HEK293T (cell line): ENCODE measurements around the gene MOSMO.
A peak's percentile ranks its signal among the peaks of the same experiment; 100 is the strongest.

Experiments used
- CTCF ChIA-PET: fragments of 350-600 bp; formaldehyde crosslinking; extraction: SDS; loops from one replicate; lab custom pipeline; 2021; ENCODE audit warnings: antibody characterized with exemption, inconsistent platforms; lab: Yijun Ruan, JAX
- POLR2A ChIA-PET: fragments of 350-600 bp; formaldehyde crosslinking; extraction: SDS; loops from one replicate; lab custom pipeline; 2020; ENCODE audit warnings: antibody characterized with exemption, inconsistent platforms; lab: Yijun Ruan, JAX
- DNase-seq: peaks from one replicate; pipeline ENCODE4 v3.0.0; 2012; ENCODE audit warnings: mixed read lengths; ENCODE audit errors: extremely low spot score
- ARNT ChIP-seq: fragments of 450-650 bp; IDR thresholded peaks from 2 replicates; pipeline ENCODE4 v1.6.1; 2017; ENCODE audit warnings: mild to moderate bottlenecking
- BHLHE40 ChIP-seq: fragments of 450-650 bp; IDR thresholded peaks from 2 replicates; pipeline ENCODE4 v1.6.1; 2016; ENCODE audit warnings: mild to moderate bottlenecking, moderate library complexity, borderline replicate concordance
- CTBP1 ChIP-seq: fragments of 450-650 bp; IDR thresholded peaks from 2 replicates; pipeline ENCODE4 v1.6.1; 2016; ENCODE audit warnings: borderline replicate concordance
- ELF4 ChIP-seq: fragments of 450-650 bp; IDR thresholded peaks from 2 replicates; pipeline ENCODE4 v1.6.1; 2017; ENCODE audit warnings: antibody characterized with exemption
- FOXA1 ChIP-seq: fragments of 450-650 bp; IDR thresholded peaks from 2 replicates; pipeline ENCODE4 v1.6.1; 2016; ENCODE audit warnings: mild to moderate bottlenecking
- FOXK2 ChIP-seq: fragments of 450-650 bp; IDR thresholded peaks from 2 replicates; pipeline ENCODE4 v1.6.1; 2016; ENCODE audit warnings: mild to moderate bottlenecking
- FOXM1 ChIP-seq: fragments of 450-650 bp; IDR thresholded peaks from 2 replicates; pipeline ENCODE4 v1.6.1; 2017; ENCODE audit warnings: mild to moderate bottlenecking, borderline replicate concordance
- HDGF ChIP-seq: fragments of 450-650 bp; IDR thresholded peaks from 2 replicates; pipeline ENCODE4 v1.6.1; 2017; ENCODE audit warnings: antibody characterized with exemption, borderline replicate concordance
- L3MBTL2 ChIP-seq: fragments of 450-650 bp; conservative IDR thresholded peaks from 2 replicates; pipeline ENCODE4 v1.6.1; 2016; ENCODE audit warnings: mild to moderate bottlenecking
- LEF1 ChIP-seq: fragments of 450-650 bp; IDR thresholded peaks from 2 replicates; pipeline ENCODE4 v1.6.1; 2017; ENCODE audit warnings: mild to moderate bottlenecking, borderline replicate concordance
- NFRKB ChIP-seq: fragments of 450-650 bp; IDR thresholded peaks from 2 replicates; pipeline ENCODE4 v1.6.1; 2016; ENCODE audit warnings: mild to moderate bottlenecking, moderate library complexity
- PKNOX1 ChIP-seq: fragments of 450-650 bp; IDR thresholded peaks from 2 replicates; pipeline ENCODE4 v1.6.1; 2016
- SP1 ChIP-seq: fragments of 450-650 bp; IDR thresholded peaks from 2 replicates; pipeline ENCODE4 v1.6.1; 2017
- SUZ12 ChIP-seq: fragments of 450-650 bp; IDR thresholded peaks from 2 replicates; pipeline ENCODE4 v1.6.1; 2016; ENCODE audit warnings: mild to moderate bottlenecking
- TARDBP ChIP-seq: fragments of 450-650 bp; IDR thresholded peaks from 2 replicates; pipeline ENCODE4 v1.6.1; 2016
- ZNF384 ChIP-seq: fragments of 450-650 bp; IDR thresholded peaks from 2 replicates; pipeline ENCODE4 v1.6.1; 2016

MOSMO gene

DNA sequence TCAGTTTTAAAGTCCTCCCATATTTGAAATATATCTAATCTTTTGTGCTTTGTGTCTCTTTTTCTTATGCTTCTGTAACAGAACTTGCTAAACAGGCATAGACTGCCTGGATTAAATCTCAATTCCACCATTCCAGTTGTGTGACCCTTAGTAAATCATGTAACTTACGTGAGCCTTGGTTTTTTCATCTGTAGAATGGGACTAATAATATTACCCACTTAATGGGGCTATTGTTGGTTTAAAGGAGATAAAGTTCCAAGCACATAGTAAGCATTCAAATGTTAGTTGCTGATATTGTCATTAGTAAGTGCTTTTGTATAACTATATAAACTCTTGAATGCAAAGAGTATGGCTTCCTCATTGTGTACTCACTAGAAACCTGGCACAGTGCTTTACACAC lies 78.5 kb downstream of the MOSMO start:
- ChIA-PET CTCF (no interaction called here), POLR2A (no interaction called here)
- DNase-seq, result no peak
- TF ChIP-seq FOXK2, result no peak
- no peak for TF ChIP-seq PKNOX1
- TF ChIP-seq ELF4, result no peak
- TF ChIP-seq FOXA1, result no peak
- TF ChIP-seq CTBP1, result no peak
- TF ChIP-seq TARDBP, result no peak
- TF ChIP-seq ZNF384, result no peak

DNA sequence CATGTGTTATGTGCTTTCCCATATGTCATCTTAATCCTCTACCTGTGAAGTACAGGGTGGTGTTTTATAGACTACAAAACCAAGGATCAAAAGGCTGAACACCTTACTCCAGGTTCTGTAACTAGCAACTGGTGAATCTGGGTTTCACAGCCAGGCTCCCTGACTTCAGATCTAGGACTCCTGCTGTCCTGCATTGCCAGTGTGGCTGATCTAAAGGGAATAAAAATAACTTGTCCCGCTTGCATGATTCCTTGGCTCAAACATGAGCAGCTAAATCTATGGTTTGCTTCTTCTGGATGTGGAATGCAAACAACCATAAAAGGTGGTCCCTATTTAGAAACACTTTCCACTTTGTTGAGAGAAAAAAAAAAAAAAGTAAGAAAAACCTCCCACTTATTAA lies 80.7 kb downstream of the MOSMO start:
- ChIA-PET CTCF (interaction anchor here (0.6 to 1.0 kb wide), 3 partner anchors 11 to 53 kb away, joined by 4 to 8 read pairs (median 5); no protein-coding TSS in a partner anchor), POLR2A (no interaction called here)
- no peak for DNase-seq
- TF ChIP-seq ELF4 (no peak), SP1 (no peak), SUZ12 (no peak), TARDBP (no peak), L3MBTL2 (no peak), FOXM1 (no peak), BHLHE40 (no peak), ZNF384 (no peak), PKNOX1 (no peak), ARNT (no peak), HDGF (no peak)

- no peak for DNase-seq
- TF ChIP-seq BHLHE40, result no peak
- no peak for TF ChIP-seq LEF1
- no peak for TF ChIP-seq TARDBP
- TF ChIP-seq PKNOX1, result no peak
- TF ChIP-seq L3MBTL2, result no peak
- no peak for TF ChIP-seq NFRKB
- TF ChIP-seq CTBP1, result no peak
- no peak for TF ChIP-seq ARNT
- no peak for TF ChIP-seq FOXK2
- no peak for TF ChIP-seq FOXA1
- TF ChIP-seq ELF4, result no peak
- no peak for TF ChIP-seq FOXM1
- ChIA-PET POLR2A (no interaction called here), CTCF (interaction anchor here (1.9 kb wide), 1 partner anchor 12 kb away, joined by 10 read pairs; no protein-coding TSS in a partner anchor)
Observed at GRCh38 chr16:22089910-22090309, 82.0 kb downstream of the MOSMO start.

DNA sequence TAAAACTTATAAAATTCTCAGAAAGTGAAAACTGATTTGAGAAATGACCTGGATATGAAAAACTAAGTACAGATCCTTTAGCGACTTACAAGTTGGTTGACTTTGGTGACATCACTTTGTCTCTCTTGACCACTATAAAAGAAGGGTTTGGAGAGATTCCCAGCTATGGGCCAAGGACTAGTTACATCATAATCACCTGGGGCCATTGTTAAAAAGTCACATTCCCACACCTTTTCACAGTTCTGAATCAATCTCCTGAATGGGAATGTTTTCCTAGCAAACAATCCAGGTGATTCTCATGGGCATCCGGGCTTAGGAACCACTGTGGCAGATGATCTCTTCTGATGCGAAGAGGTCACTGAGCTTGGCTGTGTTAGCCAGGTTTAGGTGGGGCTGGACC lies 83.8 kb downstream of the MOSMO start:
- ChIA-PET CTCF (interaction anchor here (2.1 kb wide), 1 partner anchor 14 kb away, joined by 10 read pairs; no protein-coding TSS in a partner anchor), POLR2A (interaction anchor here (1.2 kb wide), 1 partner anchor 85 kb away, joined by 4 read pairs; no protein-coding TSS in a partner anchor)
- no peak for DNase-seq
- TF ChIP-seq LEF1 (no peak), SUZ12 (no peak), TARDBP (no peak), NFRKB (no peak), FOXA1 (no peak)

DNA sequence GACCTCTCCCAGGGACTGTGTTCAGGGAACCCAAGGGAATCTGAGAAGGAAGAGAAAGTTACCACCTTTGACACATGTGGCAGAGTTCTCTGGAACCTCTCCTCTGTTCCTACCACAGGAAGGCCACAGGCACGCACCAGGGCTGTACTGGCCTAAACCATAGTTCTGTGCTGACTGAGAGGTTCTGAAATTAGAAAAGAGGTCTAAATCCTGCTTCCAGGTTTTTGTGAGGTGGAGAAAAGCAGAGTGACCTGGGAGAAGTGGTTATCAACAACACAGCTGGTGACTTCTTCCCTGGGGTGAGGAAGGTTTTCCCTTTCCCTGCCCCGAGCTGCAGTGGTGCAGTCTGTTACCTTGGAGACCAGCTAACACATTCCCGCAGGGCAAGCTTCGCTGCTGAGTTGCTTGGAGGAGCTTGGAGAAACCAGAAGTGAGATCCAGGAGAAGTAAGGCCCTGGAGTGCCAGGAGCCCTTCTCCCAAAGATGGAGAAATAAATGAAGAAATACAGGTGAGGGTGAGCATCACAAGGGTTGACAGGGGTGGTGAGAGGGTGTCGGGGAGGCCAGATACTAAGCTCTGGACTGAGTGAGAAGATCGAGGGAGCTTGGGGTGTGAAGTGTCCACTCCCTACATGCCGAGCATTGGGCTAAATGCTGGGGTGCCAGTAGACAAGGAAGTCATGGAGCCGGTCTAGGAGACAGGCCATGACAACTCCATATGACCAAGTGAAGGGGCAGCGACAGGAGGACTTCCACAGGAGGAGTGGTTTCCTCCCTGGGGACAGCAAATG lies 84.4 kb downstream of the MOSMO start, which contains the start of gene VWA3A:
Gene VWA3A, plus strand, starts transcription at position 399 of the 791 bp plus-strand sequence. Its CDS starts 97 bp downstream, at position 496.
- peak; percentile 50 for DNase-seq
- POLR2A ChIA-PET, result interaction anchor here (1.2 kb wide), 1 partner anchor 85 kb away, joined by 4 read pairs; no protein-coding TSS in a partner anchor
- TF ChIP-seq BHLHE40, result peak; percentile 35; the same call in 1 of the 2 replicates
- no peak for TF ChIP-seq HDGF
- CTCF ChIA-PET, result interaction anchor here (0.7 to 2.1 kb wide), 2 partner anchors 15 kb away, joined by 3 to 10 read pairs; no protein-coding TSS in a partner anchor

- no peak for TF ChIP-seq FOXM1
- no peak for TF ChIP-seq SP1
- TF ChIP-seq LEF1, result no peak
- no peak for TF ChIP-seq ELF4
- no peak for TF ChIP-seq ZNF384
- TF ChIP-seq PKNOX1, result no peak
- TF ChIP-seq FOXK2, result no peak
- TF ChIP-seq ARNT, result no peak
- TF ChIP-seq CTBP1, result no peak
- TF ChIP-seq HDGF, result no peak
- TF ChIP-seq BHLHE40, result no peak
- no peak for TF ChIP-seq L3MBTL2
- TF ChIP-seq SUZ12, result no peak
- TF ChIP-seq NFRKB, result no peak
- TF ChIP-seq FOXA1, result no peak
- no peak for TF ChIP-seq TARDBP
- no peak for DNase-seq
Observed at GRCh38 chr16:22093331-22093730, 85.4 kb downstream of the MOSMO start.

More at GRCh38 chr16:22093331-22093730, 85.4 kb downstream of the MOSMO start:
- ChIA-PET CTCF (interaction anchor here (2.1 kb wide), 1 partner anchor 16 kb away, joined by 10 read pairs; no protein-coding TSS in a partner anchor), POLR2A (no interaction called here)
